NCI-H2029 treated with DMSO at 0.1 percent for 48 hours (cell line): ENCODE results near the gene LAGE3.
A peak's percentile ranks its signal among the peaks of the same experiment; 100 is the strongest.
"Not testable (repeated sequence)": the region's sequence is repeated elsewhere in the genome, so short reads cannot be mapped to it uniquely, and the experiment has no call there.

Experiments
- DNase-seq: peaks from one replicate; lab custom pipeline; 2025; lab: John Stamatoyannopoulos, UW

The LAGE3 gene

GRCh38 chrX:154502098-154502497 lies 23.0 kb upstream of the LAGE3 start:
- no peak for DNase-seq

DNA sequence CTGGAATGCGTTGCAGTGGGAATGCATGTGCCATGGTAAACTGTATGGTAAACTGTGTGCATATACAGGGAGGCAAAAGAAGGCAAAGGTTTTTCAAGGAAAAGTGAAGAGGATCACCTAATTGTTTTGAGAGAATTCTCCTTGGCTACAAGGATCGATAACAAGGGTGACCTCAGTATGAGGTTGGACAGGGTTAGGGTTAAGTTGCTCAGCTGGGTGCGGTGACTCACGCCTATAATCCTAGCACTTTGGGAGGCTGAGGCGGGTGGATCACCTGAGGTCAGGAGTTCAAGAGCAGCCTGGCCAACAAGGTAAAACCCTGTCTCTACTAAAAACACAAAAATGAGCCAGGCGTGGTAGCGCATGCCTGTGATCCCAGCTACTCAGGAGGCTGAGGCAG lies 22.3 kb upstream of the LAGE3 start:
- not testable (repeated sequence) for DNase-seq

GRCh38 chrX:154496591-154497137 lies 17.6 kb upstream of the LAGE3 start:
- not testable (repeated sequence) for DNase-seq

- DNase-seq = no peak
These were observed 16.4 kb upstream of the LAGE3 start for GRCh38 chrX:154495472-154495922.

DNA sequence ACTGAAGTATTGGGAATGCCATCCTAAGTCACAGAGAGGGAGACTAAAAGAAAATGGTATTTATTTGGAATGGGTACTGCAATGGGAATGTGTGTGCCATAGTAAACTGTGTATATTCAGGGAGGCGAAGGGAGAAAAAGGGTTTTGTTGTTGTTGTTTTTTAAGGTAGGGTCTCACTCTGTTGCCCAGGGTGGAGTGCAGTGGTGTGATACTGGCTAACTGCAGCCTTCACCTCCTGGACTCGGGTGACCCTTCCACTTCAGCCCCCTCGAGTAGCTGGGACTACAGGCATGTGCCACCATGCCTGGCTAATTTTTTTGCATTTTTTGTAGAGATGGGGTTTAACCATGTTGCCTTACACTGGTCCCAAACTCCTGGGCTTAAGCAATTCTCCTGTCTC lies 15.6 kb upstream of the LAGE3 start:
- DNase-seq = no peak

- DNase-seq = peak; percentile 51
These were observed 11.5 kb upstream of the LAGE3 start, which contains the start of gene SLC10A3 for GRCh38 chrX:154490414-154491083. SLC10A3 (minus strand) TSS chrX:154490629; CDS start chrX:154488940, 1,689 bp downstream.

DNA sequence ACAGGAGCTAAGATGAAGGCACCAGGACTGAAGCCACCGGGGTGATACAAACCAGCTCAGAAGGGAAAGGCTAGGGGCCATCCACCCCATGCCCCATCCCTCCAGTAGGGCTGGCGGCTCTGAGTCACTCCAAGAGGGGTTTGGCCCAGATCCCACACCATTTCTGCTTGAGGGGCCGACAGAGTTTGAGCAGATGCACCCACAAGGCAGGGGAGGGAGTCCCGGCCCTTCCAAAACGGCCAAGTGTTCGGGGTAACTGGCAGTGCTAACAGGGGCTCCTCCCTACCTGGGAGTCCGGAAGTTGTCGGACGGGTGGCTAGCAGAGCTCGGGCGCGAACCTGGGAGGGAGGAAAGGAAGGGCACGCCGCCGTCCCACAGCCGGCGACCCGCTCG lies 10.9 kb upstream of the LAGE3 start:
- no peak for DNase-seq

GRCh38 chrX:154489182-154489581 lies 10.1 kb upstream of the LAGE3 start:
- DNase-seq = no peak

GRCh38 chrX:154488336-154489075 lies 9.4 kb upstream of the LAGE3 start:
- DNase-seq = no peak

GRCh38 chrX:154487518-154488290 lies 8.6 kb upstream of the LAGE3 start:
- DNase-seq = no peak

DNA sequence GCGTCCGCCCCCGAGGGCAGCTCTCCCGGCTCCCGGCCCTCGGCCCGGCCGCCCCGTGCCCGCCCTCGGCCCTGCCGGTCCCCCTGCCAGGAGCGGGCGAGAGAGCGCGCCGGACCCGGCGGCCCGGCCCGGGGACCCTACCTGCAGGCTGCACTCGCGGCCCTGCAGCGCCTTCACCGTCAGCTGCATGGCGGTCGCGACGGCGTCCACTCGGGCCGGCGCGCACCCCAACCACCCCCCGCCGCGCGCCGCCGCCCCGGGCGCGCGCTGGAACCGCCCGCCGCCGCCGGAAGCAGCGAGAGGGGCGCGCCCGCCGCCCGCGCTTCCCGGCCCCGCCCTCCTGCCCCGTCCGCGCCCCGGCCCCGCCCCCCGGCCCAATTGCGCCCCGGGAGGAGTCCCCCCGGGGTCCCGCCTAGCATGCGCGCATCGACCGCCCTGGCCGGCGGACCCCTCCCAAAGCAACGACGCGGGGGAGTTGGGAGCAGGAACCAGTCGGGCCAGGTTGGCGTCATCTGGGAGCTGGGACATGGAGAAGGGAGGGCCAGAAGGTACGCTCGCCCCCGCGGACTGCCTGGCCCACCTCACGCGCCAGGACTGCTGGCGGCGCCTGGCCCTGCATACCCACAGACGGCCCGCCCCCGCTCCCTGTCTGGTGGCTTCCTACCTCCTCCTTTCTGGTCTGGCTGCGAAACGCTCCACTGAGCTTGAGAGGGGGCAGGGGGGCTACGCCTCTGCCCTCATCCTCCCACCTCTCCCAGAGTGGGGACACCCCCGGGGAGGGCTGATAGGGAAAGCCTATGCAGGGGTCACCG lies 7.5 kb upstream of the LAGE3 start, which contains the start of gene UBL4A:
Gene UBL4A (minus strand): TSS at position 220 of the 812 bp plus-strand sequence. CDS start 31 bp downstream, at position 189.
- no peak for DNase-seq

- DNase-seq = no peak
These were observed 6.9 kb upstream of the LAGE3 start for GRCh38 chrX:154486052-154486395.

DNA sequence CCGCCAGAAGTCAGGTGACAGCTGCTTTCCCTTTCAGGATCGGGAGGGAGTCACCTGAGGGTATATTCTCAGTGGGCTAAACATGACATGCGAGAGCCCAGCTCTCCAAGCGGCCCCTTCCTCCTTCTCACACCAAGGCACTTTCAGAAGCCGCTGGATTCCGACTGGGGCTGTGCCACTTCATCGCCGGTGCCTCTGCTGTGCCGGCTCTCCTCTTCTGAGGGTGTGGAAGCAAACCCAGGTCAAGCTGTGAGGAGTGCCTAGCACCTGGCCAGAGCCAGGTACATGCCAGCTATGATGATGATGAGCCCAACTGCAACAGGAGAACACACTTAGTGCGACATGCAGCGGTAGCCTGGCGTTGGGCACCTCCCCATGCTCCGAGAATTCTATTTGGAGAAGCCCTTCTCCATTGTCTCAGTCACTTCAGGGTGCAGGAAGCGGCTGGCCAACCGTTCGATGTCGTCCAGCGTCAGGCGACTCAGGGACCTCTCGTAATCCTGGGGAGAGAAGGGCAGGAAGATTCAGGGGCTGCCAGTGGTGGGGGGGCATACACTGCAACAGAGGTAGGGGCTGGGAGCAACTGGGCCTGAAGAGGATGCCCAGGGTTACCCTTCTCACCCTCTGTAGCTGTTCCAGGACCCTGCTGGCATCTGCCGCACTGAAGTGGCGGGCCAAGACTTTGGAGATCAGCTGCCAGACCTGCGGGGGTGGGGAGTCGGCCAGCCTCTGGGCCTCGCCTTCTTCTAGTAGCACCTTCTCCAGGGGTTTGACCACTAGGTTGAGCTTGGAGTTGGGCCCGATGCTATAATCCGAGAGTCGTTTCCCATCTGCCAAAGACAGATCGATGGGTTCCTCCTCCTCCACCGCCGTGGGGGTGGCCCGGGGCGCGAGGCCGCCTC lies 6.3 kb upstream of the LAGE3 start:
- peak; percentile 60 for DNase-seq

DNA sequence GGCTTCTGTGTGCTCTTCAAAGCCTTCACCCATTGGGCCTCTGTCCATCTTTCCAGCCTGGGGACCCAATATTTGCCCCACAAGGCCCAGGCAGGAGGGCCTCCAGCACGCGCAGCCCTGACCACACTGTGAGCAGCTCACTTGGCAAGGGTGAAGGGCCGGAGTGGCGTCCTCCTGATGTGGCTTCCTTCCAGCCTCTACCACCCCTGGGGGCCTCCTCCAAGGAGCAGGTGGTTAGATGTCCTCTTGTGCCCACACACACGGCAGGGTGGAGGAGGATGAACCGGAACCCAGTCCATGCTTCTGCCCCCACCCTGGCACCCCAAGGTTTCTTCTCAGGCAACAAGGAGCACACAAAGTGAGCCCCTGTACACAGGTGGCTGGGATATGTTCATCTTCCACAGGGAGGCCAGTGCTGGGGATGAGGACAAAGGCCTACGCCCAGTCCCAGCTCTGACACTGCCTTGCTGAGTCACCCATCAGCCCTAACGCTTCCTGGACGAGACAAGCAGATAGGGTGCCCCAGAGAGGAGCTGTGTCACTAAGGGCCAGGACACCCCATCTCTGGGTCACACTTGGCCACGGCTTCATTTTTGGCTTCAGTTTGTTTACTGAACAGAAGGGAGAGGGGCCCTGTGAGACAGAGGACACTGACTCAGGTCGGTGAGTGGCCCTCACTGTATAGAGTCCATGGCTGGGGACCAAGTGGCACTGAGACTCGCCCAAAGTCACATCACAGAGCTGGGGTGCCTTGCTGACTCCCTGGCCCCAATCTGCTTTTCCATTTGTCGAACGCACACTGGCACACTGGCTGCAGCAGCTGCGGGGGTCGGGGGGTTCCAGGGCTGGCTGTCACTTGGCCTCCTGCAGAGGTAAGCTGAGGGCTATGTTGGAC lies 5.4 kb upstream of the LAGE3 start:
- no peak for DNase-seq

DNA sequence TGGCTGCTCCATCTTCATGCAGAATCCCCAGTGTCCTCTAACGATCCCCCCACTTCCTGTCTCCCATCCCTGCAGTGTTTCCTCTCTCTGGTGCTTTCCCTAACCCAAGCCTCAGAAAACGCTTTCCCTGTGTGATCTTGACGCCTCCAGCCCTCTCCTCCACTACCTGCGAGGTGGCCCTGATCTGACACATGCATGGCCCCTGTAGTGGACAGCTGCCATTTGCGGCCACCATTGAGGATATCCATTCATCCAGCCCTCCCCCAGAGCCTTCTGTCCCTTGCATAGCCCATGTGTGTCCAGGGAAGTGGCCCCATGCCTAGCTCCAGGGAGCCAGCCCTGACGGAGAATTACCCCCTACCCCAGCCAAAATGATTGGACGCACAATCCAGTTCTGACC lies 4.2 kb upstream of the LAGE3 start:
- DNase-seq = no peak

DNA sequence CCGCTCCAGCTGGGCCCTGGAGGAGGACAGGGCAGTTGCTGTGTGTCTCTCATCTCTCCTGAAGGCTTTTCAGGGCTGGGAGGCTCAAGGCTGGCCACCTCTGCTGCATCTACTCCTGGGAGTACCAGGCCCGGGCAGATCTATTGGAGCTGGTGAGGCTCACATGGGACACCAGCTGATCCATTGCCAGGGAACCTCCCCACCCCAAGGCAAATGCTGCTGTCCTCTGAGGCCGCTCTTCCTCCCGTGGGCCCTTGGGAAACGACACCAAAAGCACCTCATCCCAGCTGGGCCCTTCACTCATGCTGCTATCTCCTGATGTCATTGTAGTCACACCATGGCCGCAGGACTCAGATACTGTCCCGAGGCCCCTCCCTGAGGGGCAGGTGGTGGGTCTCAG lies 3.7 kb upstream of the LAGE3 start:
- DNase-seq = no peak

GRCh38 chrX:154481911-154482601 lies 3.0 kb upstream of the LAGE3 start:
- no peak for DNase-seq

GRCh38 chrX:154481195-154481594 lies 2.1 kb upstream of the LAGE3 start:
- DNase-seq = no peak
